HG03442 (cell line): Measurements from ENCODE around the gene STX16.

Source experiments
- ATAC-seq: cut with Tn5 transposase; IDR thresholded peaks from one replicate; pipeline ENCODE4 v1.9.1; 2021; ENCODE audit warnings: mild to moderate bottlenecking, moderate library complexity; ENCODE audit not compliant: unreplicated experiment

STX16 gene

GRCh38 chr20:58675146-58675584 lies 24.1 kb downstream of the STX16 start:
- no peak for ATAC-seq

GRCh38 chr20:58675641-58676040 lies 24.6 kb downstream of the STX16 start:
- no peak for ATAC-seq

GRCh38 chr20:58676161-58676560 lies 25.1 kb downstream of the STX16 start:
- no peak for ATAC-seq

GRCh38 chr20:58677079-58677604 lies 26.1 kb downstream of the STX16 start:
- ATAC-seq: no peak

- ATAC-seq: no peak
Observed at GRCh38 chr20:58677808-58678207, 26.7 kb downstream of the STX16 start.

- no peak for ATAC-seq
Observed at GRCh38 chr20:58678806-58679205, 27.7 kb downstream of the STX16 start.

- ATAC-seq: no peak
Observed at GRCh38 chr20:58682656-58683531, 31.8 kb downstream of the STX16 start.

GRCh38 chr20:58684291-58684690 lies 33.2 kb downstream of the STX16 start:
- no peak for ATAC-seq

GRCh38 chr20:58685988-58686387 lies 34.9 kb downstream of the STX16 start:
- ATAC-seq: no peak

GRCh38 chr20:58688414-58688813 lies 37.3 kb downstream of the STX16 start:
- no peak for ATAC-seq

- ATAC-seq: no peak
Observed at GRCh38 chr20:58688840-58689239, 37.8 kb downstream of the STX16 start.

- ATAC-seq: no peak
Observed at GRCh38 chr20:58690396-58691135, 39.5 kb downstream of the STX16 start.

- ATAC-seq: peak; percentile 2
Observed at GRCh38 chr20:58691773-58692578, 40.9 kb downstream of the STX16 start.

GRCh38 chr20:58692579-58693225 lies 41.6 kb downstream of the STX16 start, which contains the start of gene NPEPL1:
TSS of gene NPEPL1 (plus strand) at chr20:58692800. CDS start at chr20:58692901, 101 bp downstream.
- ATAC-seq: peak; percentile 90

GRCh38 chr20:58693226-58694006 lies 42.3 kb downstream of the STX16 start:
- ATAC-seq: peak; percentile 30

- ATAC-seq: no peak
Observed at GRCh38 chr20:58694241-58695083, 43.4 kb downstream of the STX16 start.

- no peak for ATAC-seq
Observed at GRCh38 chr20:58695084-58695722, 44.1 kb downstream of the STX16 start.

- no peak for ATAC-seq
Observed at GRCh38 chr20:58695895-58696375, 44.9 kb downstream of the STX16 start.
